HS-27A (cell line): ENCODE results near the gene RNF141.

Experiments
- DNase-seq: peaks from one replicate; pipeline ENCODE4 v3.0.0-alpha.2; 2012; ENCODE audit warnings: low read depth, missing footprints

The RNF141 gene, protein sequence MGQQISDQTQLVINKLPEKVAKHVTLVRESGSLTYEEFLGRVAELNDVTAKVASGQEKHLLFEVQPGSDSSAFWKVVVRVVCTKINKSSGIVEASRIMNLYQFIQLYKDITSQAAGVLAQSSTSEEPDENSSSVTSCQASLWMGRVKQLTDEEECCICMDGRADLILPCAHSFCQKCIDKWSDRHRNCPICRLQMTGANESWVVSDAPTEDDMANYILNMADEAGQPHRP

DNA sequence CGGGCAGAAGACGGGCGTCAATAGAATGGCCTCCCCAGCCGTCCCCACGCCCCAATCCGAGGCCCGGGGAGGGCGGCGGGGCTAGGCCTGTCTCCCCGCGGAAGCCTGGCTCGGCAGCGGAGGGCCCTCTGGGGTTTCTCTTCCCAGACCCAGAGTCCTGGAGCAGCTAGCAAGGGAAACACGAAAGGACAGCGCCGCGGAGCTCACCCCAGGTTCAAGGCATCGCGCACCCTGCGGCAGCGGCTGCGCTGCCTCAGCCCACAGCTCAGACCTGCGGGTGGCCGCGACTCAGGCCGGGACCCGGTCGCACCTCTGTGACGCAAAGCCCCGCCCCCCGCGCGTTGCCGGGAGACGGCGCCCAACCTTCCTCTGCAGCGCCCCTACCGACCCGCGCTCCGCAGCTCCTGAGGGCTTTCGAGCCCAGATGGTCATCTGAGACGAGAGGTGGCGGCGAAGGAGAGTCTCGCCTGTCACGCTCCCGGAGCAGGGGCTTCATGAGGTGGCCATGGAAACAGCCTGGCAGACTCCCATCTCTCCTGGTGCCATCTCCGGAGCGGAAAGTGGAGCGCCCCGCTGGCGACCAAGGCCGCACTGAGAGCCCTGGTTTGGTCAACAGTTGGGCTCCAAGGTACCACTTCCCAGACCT is at the start of gene RNF141:
Gene RNF141 (minus strand): TSS at position 273 of the 646 bp plus-strand sequence. CDS start 7,029 bp downstream, outside the sequence.
- peak; percentile 74 for DNase-seq

- no peak for DNase-seq
Measured at GRCh38 chr11:10590218-10590915, 49.4 kb upstream of the RNF141 start.

GRCh38 chr11:10588904-10589303 is 47.9 kb upstream of the RNF141 start:
- no peak for DNase-seq

DNA sequence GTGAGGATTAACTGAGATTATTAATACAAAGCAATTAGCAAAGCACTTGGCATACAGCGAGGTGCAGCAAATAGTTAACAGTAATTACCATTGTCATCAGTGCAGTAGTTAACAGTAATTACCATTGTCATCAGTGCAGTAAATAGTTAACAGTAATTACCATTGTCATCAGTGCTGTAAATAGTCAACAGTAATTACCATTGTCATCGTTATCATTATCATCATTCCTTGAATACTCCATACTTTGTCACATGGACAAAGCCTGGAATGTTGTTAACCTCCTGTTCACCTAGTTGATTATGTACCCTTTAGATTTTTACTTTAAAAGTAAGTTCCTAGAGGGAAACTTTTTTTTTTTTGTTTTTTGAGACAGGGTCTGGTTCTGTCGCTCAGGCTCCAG is 47.0 kb upstream of the RNF141 start:
- no peak for DNase-seq

DNA sequence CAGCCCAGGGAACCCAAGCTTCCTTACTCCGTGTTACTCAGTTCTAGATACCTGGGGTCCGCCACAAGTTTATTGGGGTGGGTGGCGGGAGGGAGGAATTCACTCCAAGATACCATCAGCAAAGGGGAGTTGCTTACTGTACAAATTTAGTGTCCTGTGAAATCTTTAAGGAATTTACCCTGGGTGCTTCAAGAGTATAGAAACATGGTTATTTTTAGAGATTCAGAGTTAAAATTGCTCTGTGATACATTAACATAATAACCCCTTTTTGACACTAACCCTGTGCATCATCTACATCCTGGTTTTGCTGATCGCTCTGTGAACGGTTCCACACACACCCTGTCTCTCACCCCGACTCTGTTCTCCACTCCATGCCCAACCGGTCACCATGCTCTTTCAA is 46.4 kb upstream of the RNF141 start:
- no peak for DNase-seq

DNA sequence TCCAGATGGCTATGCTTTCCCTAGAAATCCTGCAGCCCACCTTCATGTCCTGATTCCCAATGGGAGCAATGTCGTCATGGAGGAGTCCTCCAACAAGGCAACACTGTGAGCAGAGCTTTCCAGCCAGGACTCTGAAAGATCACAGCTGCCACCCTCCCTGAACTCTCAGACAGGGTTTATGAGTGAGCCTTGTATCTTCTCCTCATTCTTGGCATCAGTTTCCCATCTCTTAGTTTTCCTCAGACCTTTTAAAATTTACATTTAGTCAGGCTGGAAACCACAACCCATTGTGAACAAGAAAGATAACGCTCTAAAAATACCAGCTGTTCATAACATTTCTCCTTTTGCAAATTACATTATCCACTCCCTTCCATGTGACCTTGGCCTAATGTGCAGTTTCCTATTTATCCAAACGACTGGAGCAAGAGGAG is 43.1 kb upstream of the RNF141 start:
- DNase-seq = no peak

DNA sequence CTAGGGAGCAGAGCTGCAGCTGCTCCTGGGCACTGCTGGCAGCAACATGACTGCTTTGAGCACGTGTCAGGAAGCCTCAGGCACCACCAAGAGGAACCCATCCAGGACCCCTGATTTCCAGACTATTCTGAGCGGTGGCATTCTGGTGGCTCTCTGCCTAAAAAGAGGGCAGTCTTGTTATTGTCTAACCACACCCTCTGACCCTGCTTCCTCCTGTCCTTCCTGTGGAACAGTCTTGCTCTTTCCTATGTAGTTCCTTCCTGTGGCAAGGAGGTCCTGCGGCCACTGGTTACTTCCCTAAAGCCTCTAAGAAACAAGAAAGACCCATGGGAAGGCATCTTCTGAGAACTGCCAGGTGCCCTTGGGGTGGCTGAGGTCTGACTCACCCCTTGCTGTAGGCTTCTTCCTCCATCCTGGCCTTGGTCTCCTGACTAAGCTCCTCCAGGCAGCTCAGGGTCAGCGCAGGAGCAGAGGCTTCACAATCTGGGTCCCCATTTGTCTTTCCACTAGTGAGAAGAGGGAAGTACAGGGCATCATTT is 40.6 kb upstream of the RNF141 start:
- no peak for DNase-seq

- DNase-seq = no peak
Measured at GRCh38 chr11:10580623-10581022, 39.6 kb upstream of the RNF141 start.

DNA sequence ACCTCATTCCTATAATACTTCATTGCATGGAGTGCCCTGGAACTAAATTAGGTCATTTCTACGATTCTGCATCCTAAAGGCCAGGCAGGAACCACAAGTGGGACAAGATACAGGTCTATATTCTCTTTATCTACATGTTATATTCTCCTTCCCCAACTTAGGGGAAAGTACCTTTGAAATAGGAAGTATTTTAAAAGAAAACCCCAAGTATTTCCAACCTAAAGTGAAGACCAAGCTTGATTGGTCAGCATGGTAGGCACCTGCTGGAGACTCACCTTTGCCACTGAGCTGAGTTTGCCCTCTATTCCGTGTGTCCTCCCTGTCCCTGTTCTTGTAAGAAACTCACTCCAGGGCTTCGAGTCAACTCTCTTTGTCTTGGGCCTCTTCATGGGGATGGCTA is 38.7 kb upstream of the RNF141 start:
- no peak for DNase-seq

DNA sequence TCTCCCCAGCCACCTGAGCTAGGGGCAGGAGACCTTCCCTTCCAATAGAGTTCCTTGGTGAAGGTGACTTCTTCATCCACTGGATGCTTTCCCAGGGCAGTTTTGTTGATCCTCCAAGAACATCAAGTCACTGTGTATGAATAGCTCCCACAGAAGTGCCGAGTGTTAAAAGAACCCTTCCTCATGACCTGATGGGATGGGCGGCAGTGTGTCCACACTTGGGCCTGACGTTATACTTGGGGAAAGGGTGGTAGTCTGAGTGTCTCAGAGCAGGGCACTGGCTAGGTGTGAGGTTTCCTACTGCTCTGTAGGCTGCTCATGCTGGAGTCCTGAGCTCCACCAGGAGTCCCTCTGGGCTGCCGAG is 35.0 kb upstream of the RNF141 start:
- DNase-seq = no peak

GRCh38 chr11:10575346-10576034 is 34.5 kb upstream of the RNF141 start:
- no peak for DNase-seq

DNA sequence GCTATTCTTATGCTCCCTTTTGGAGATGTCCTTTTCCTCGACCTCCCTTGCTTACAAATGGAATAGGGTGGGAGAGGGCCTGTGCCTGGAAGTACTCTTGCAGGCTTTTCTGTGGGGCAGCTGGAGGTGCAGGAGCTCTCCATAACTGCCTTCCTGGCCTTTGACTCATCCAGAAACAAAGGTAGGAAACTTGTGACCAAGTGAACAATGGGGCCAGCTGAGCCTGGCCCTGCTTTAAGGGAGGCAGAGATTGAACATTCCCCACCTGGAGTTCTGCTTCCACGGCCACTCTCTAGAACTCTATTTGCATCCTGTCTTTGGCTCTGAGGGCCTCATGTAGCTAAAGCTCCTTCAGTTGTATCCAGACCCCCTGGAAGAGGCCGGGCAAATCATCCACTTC is 32.6 kb upstream of the RNF141 start:
- DNase-seq = no peak

DNA sequence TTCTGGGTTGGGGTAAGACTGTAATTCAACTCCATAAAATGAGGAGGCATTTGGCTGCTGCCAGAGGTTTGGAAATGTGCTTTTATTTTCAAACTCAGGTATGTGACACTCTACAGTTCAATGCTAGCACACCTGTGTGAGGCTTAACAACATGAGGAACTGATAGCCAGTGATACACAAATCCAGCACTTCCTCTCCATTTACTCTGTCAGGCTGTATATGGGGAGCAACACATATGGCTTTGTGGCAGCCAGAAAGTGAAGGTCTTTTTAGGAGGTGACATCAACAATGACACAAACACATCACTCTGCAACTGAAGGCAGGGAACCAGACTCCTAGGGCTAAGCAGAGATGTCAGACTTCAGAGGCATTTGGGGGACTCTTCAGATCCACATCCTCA is 32.0 kb upstream of the RNF141 start:
- DNase-seq = no peak

DNA sequence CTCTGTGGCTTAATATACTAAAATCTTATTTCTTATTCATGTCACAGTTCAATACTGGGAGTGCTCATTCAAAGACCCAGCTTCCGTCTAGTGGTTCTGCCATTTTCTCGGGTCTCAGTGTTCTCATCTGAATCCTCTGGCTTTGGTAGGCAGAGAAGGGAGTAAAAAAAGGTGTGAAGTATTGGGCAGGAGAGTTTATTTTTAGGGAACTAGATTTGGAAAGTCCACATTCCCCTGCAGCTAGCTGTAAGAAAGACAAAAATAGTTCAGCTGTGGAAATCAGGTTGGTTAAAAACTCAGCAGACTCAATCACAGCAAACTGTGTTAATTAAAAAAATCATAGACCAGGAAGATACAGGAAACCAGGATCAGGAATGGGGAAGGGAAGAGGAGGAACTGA is 31.5 kb upstream of the RNF141 start:
- no peak for DNase-seq

DNA sequence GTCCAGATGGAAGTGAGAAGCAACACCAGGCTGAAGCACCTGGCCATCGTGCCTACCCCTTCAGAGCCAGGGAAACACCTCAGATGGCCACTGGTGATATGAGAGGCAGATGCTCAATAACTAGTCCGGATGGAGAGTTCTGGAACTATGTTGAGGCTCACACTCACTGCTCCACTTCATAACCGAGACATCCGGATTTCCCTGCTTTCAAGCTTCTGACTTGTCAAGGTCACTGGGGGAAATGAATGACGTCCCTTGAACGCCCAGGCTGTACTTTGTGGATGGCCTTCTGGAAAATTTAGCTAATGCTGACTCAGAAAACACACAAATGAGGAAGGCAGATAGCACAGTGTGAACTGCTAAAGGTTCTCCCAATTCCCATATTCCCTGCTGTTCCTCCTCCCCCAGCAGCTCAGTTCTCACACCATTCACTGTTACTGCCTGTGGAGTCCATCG is 27.5 kb upstream of the RNF141 start, which contains the start of gene LYVE1:
Gene LYVE1 (minus strand): TSS at position 180 of the 456 bp plus-strand sequence. CDS start 133 bp downstream, at position 47.
- no peak for DNase-seq

- DNase-seq = no peak
Measured at GRCh38 chr11:10567446-10567845, 26.5 kb upstream of the RNF141 start.

- DNase-seq = no peak
Measured at GRCh38 chr11:10566257-10566957, 25.4 kb upstream of the RNF141 start.

GRCh38 chr11:10565493-10565892 is 24.5 kb upstream of the RNF141 start:
- DNase-seq = no peak

- DNase-seq = no peak
Measured at GRCh38 chr11:10564696-10565318, 23.8 kb upstream of the RNF141 start.

GRCh38 chr11:10564030-10564429 is 23.0 kb upstream of the RNF141 start:
- no peak for DNase-seq

GRCh38 chr11:10561947-10562346 is 21.0 kb upstream of the RNF141 start:
- no peak for DNase-seq
